Ishikawa (cell line): ENCODE data around the gene TRDMT1.

ENCODE experiments used
- CEBPB ChIP-seq: IDR thresholded peaks from 2 replicates; pipeline ENCODE4 v1.6.1; 2012
- CREB1 ChIP-seq: IDR thresholded peaks from 2 replicates; pipeline ENCODE4 v1.6.1; 2012; ENCODE audit warnings: low read depth
- EGR1 ChIP-seq: IDR thresholded peaks from 2 replicates; pipeline ENCODE4 v1.6.1; 2012
- EP300 ChIP-seq: IDR thresholded peaks from 2 replicates; pipeline ENCODE4 v1.6.1; 2012; ENCODE audit warnings: borderline replicate concordance
- FOXM1 ChIP-seq: IDR thresholded peaks from 2 replicates; pipeline ENCODE4 v1.6.1; 2012; ENCODE audit warnings: low read depth, borderline replicate concordance
- MAX ChIP-seq: IDR thresholded peaks from 2 replicates; pipeline ENCODE4 v1.6.1; 2012
- NFIC ChIP-seq: IDR thresholded peaks from 2 replicates; pipeline ENCODE4 v1.6.1; 2012
- RAD21 ChIP-seq: IDR thresholded peaks from 2 replicates; pipeline ENCODE4 v1.6.1; 2012; ENCODE audit warnings: low read depth
- REST ChIP-seq: IDR thresholded peaks from 2 replicates; pipeline ENCODE4 v1.6.1; 2012; ENCODE audit warnings: low read depth, mild to moderate bottlenecking
- TAF1 ChIP-seq: IDR thresholded peaks from 2 replicates; pipeline ENCODE4 v1.6.1; 2012; ENCODE audit warnings: low read depth, mild to moderate bottlenecking
- TCF12 ChIP-seq: IDR thresholded peaks from 2 replicates; pipeline ENCODE4 v1.6.1; 2012; ENCODE audit warnings: low read depth
- TEAD4 ChIP-seq: IDR thresholded peaks from 2 replicates; pipeline ENCODE4 v1.6.1; 2012
- USF1 ChIP-seq: IDR thresholded peaks from 2 replicates; pipeline ENCODE4 v1.6.1; 2012
- YY1 ChIP-seq: IDR thresholded peaks from 2 replicates; pipeline ENCODE4 v1.6.1; 2012; ENCODE audit warnings: low read depth
- ZBTB7A ChIP-seq: IDR thresholded peaks from 2 replicates; pipeline ENCODE4 v1.6.1; 2012; ENCODE audit warnings: low read depth

TRDMT1 gene

GRCh38 chr10:17216901-17217395 lies 15.5 kb upstream of the TRDMT1 start:
- TF ChIP-seq TAF1 (no peak), EGR1 (no peak), REST (no peak), TEAD4 (no peak), EP300 (no peak)

GRCh38 chr10:17216217-17216900 lies 14.9 kb upstream of the TRDMT1 start:
- TF ChIP-seq ZBTB7A = no peak
- no peak for TF ChIP-seq TAF1
- TF ChIP-seq NFIC = no peak
- TF ChIP-seq FOXM1 = no peak
- TF ChIP-seq USF1 = no peak
- TF ChIP-seq TCF12 = no peak
- TF ChIP-seq RAD21 = no peak
- no peak for TF ChIP-seq REST
- no peak for TF ChIP-seq TEAD4
- no peak for TF ChIP-seq CREB1

- TF ChIP-seq CEBPB (no peak), YY1 (no peak), USF1 (no peak), ZBTB7A (no peak), RAD21 (no peak), MAX (no peak), EP300 (no peak), NFIC (no peak), CREB1 (no peak), EGR1 (no peak), FOXM1 (no peak), TEAD4 (no peak), TAF1 (no peak), REST (no peak), TCF12 (no peak)
Measured at GRCh38 chr10:17215782-17216122, 14.3 kb upstream of the TRDMT1 start.

GRCh38 chr10:17214971-17215781 lies 13.7 kb upstream of the TRDMT1 start:
- no peak for TF ChIP-seq RAD21

GRCh38 chr10:17214526-17214925 lies 13.1 kb upstream of the TRDMT1 start:
- TF ChIP-seq EP300 (no peak), TAF1 (no peak), FOXM1 (no peak)
